Coronary artery (tissue), 2 donors: Measurements from ENCODE around the gene ASCC2.

Experiments used
- DNase-seq: peaks from one replicate; pipeline ENCODE4 v3.0.0-alpha.2; 2017; ENCODE audit warnings: low spot score
- H3K27ac ChIP-seq, 2 donors: fragments of 200-600 bp; sonication (generic); one replicate each; pipeline ENCODE4 v1.5.1; 2016 to 2019
- H3K4me3 ChIP-seq: fragments of 200-600 bp; sonication (generic); 2 replicates; pipeline ENCODE4 v1.5.1; 2016; ENCODE audit warnings: mild to moderate bottlenecking, moderate library complexity
- CTCF ChIP-seq: fragments of 200-600 bp; sonication (generic); IDR thresholded peaks from one replicate; pipeline ENCODE4 v1.5.1; 2019; ENCODE audit warnings: antibody characterized with exemption

ASCC2 gene

GRCh38 chr22:29750559-29751538, 87.2 kb downstream of the ASCC2 start:
- Histone ChIP-seq H3K27ac (no peak overlapping the region), H3K4me3 (no peak overlapping the region)
- TF ChIP-seq CTCF, result no peak
- DNase-seq, result no peak

GRCh38 chr22:29750029-29750428, 88.0 kb downstream of the ASCC2 start:
- no peak for DNase-seq
- Histone ChIP-seq H3K4me3 (no peak overlapping the region), H3K27ac (no peak overlapping the region)
- TF ChIP-seq CTCF, result no peak

GRCh38 chr22:29748248-29748893, 89.7 kb downstream of the ASCC2 start:
- Histone ChIP-seq H3K4me3 (no peak overlapping the region), H3K27ac (no peak overlapping the region)
- no peak for TF ChIP-seq CTCF
- no peak for DNase-seq

- no peak overlapping the region for H3K27ac ChIP-seq
- DNase-seq, result no peak
- H3K4me3 ChIP-seq, result no peak overlapping the region
- TF ChIP-seq CTCF, result no peak
Observed at GRCh38 chr22:29747832-29748231, 90.2 kb downstream of the ASCC2 start.

GRCh38 chr22:29744902-29745301, 93.2 kb downstream of the ASCC2 start:
- TF ChIP-seq CTCF, result no peak
- no peak overlapping the region for H3K4me3 ChIP-seq
- no peak overlapping the region for H3K27ac ChIP-seq
- DNase-seq, result no peak

GRCh38 chr22:29742326-29742725, 95.7 kb downstream of the ASCC2 start:
- no peak overlapping the region for H3K27ac ChIP-seq
- no peak for TF ChIP-seq CTCF
- no peak for DNase-seq
- H3K4me3 ChIP-seq, result no peak overlapping the region
